IPS-15b (cell line): ENCODE results near the gene HARS1.
"Not testable (repeated sequence)": the region's sequence is repeated elsewhere in the genome, so short reads cannot be mapped to it uniquely, and the experiment has no call there.

Experiments
- H3K27me3 ChIP-seq: one replicate; pipeline ENCODE4 v1.6.1; 2013; ENCODE audit warnings: low read length; ENCODE audit not compliant: control insufficient read depth, insufficient read depth
- H3K36me3 ChIP-seq: one replicate; pipeline ENCODE4 v1.6.1; 2013; ENCODE audit warnings: low read length; ENCODE audit not compliant: control insufficient read depth, insufficient read depth
- H3K4me1 ChIP-seq: one replicate; pipeline ENCODE4 v1.6.1; 2013; ENCODE audit warnings: mild to moderate bottlenecking, low read length; ENCODE audit not compliant: control insufficient read depth, insufficient read depth
- H3K4me3 ChIP-seq: one replicate; pipeline ENCODE4 v1.5.1; 2013; ENCODE audit warnings: low read depth, low read length
- H3K9ac ChIP-seq: one replicate; pipeline ENCODE4 v1.6.1; 2013; ENCODE audit warnings: low read depth, mild to moderate bottlenecking, low read length
- H3K9me3 ChIP-seq: one replicate; pipeline ENCODE4 v1.6.1; 2013; ENCODE audit warnings: mild to moderate bottlenecking, low read length; ENCODE audit not compliant: control insufficient read depth, insufficient read depth

Gene HARS1

DNA sequence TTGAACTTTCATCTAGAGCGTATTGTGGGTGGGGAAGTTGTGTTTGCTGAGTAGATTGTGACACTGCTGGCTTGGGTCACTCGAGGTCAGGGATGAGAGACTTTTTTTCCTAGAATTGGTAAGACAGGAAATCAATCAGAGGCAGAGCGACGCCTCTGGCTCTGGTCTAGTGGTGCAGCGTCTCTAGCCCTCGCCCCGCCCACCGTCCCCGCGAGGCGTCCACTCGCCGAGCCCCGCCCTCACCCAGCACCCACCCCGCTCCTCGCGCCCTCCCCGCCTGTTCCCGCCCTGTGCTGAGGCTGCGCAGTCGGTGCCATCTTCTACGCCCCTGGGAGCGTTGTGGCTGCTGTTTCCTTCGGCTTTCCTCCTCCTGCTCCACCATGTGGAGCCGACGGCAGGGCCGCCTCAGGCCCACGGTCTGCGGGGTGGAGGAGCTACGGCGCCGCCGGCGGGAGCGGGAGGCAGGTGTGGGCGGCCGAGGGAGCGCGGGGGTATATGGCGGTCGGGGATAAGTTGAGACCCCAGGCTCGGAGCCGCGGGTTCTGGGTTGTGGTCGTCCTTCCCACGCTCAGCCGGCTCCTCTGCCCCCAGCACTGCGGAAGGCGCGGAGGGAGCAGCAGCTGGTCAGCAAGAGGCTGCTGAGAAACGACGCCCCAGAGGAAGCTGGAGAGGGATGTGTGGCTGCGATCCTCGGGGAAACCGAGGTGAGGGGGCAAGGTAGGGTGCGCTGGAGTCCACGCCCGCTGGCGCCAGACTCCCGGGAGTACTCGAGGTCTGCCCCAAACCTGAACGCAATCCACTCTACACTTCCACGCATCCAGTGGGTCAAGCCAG, 51.8 kb downstream of the HARS1 start, which contains the start of gene TMCO6:
TSS of gene TMCO6 (plus strand) at position 304 of the 834 bp plus-strand sequence. CDS start at position 381, 77 bp downstream.
- peaks cover 25% of the 10 kb centered on the region for H3K36me3 ChIP-seq
- H3K9me3 ChIP-seq = no peaks in the 10 kb centered on the region
- peak within 1 kb of the TSS; percentile 89 for H3K4me3 ChIP-seq
- H3K4me1 ChIP-seq = peaks cover 4% of the 10 kb centered on the region
- no peaks in the 10 kb centered on the region for H3K27me3 ChIP-seq
- H3K9ac ChIP-seq = peak within 1 kb of the TSS; percentile 80

DNA sequence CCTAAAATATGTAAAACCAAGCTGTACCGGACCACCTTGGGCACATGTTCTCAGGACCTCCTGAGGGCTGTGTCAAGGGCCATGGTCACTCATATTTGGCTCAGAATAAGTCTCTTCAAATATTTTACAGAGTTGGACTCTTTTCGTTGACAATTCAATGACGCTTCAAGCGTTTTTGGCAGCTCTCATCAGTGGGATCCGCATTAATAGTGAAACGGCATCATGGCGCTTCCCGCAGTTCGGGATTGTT, 52.3 kb downstream of the HARS1 start:
- Histone ChIP-seq H3K36me3 (peaks cover 20% of the 10 kb centered on the region), H3K4me3 (peak overlapping the region; percentile 89)
- H3K9me3 ChIP-seq, H3K9ac ChIP-seq, H3K27me3 ChIP-seq, H3K4me1 ChIP-seq: not testable (repeated sequence)

DNA sequence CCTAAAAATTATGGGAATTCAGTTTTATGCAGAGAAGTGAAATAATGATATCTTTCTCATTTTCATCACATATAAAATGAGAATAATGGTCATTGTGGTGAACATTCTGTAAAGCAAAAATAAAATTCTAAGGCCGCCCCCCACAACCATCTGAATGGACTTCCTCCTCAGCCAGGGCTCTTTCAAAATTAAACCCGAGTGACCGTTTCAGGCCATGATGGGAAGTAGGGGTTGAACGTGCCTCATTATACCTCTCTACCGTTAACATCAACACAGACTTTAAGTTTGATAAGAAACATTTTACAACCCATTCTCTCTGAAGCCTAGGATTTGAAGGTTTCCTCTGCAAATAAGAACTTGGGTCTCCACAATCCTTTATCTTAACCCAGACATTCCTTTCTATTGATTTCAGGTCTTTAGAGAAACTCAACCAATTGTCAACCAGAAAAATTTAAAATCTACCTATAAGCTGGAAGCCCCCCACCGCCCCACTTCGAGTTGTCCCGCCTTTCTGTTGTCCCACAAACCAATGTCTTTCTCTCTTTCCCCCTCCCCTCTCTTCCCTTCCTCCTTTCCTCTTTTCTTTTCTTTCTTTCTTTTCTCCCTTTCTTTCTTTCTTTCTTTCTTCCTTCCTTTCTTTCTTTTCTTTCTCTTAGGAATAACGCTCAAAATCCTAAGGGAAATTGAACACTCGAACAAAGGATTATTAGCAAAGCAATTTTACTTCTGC, 53.6 kb downstream of the HARS1 start:
- Histone ChIP-seq H3K27me3 (peaks cover 17% of the 10 kb centered on the region), H3K4me1 (peaks cover 4% of the 10 kb centered on the region), H3K9ac (no peak overlapping the region), H3K4me3 (no peak overlapping the region), H3K36me3 (peaks cover 10% of the 10 kb centered on the region), H3K9me3 (no peaks in the 10 kb centered on the region)

DNA sequence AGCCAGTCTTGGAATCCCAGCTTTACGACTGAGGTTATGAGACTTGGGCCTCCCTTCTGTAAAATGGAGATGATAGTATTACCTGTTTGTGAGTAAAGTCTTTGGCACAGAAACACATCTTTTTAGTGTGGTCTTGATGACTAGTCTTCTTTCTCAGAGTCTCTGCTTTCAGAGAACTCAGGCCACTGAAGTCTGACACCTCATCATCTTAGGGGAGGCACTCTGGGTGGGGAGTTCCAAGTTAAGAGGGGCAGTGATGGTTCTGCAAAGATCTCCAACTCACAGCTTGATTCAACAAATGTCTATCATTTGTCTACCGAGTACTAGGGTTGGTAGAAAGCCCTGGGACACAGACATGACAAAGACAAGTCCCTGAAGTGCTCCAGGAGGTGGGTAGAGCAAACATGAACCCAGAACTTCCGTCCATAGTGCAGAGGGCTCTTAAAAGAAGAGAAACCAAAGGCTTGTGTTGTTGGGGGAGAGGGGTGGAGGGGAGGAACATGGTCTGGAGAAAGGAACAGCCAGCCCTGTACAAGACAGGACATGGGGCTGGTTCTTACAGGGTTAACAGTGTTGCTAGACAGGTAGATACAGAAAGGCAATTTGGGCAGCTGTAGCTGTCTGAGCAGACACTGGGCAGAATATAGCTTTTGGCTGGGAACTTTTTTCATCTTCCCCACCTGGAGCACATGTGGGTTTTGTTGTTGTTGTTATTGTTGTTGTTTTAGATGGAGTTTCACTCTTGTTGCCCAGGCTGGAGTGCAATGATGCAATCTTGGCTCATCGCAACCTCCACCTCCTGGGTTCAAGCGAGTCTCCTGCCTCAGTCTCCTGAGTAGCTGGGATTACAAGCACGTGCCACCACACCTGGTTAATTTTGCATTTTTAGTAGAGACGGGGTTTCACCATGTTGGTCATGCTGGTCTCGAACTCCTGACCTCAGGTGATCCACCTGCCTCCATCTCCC, 55.6 kb downstream of the HARS1 start:
- no peak overlapping the region for H3K9ac ChIP-seq
- H3K27me3 ChIP-seq = peaks cover 36% of the 10 kb centered on the region
- H3K9me3 ChIP-seq = no peaks in the 10 kb centered on the region
- H3K36me3 ChIP-seq = no peaks in the 10 kb centered on the region
- peaks cover 4% of the 10 kb centered on the region for H3K4me1 ChIP-seq
- H3K4me3 ChIP-seq = no peak overlapping the region

DNA sequence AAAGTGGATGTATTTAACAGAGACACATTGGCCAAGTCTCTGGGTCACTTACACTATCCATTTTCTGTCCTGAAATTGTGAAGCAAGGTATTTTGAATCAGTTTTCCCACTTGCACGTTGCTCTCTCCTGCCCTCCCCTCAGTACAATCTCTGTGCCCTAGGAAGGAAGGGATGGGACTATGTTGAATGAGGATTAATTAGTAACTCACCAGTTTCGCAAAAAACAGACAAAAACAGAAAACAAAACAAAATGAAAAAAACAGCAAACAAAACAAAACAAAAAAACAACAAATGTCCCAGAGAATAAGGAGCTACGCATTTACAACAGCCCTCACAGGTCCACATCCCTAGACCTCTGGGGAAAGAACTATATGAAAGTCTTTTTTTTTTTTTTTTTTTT, 57.1 kb downstream of the HARS1 start:
- Histone ChIP-seq H3K36me3 (no peaks in the 10 kb centered on the region), H3K9me3 (no peaks in the 10 kb centered on the region), H3K4me3 (no peak overlapping the region), H3K9ac (no peak overlapping the region), H3K27me3 (peaks cover 41% of the 10 kb centered on the region), H3K4me1 (peaks cover 4% of the 10 kb centered on the region)

DNA sequence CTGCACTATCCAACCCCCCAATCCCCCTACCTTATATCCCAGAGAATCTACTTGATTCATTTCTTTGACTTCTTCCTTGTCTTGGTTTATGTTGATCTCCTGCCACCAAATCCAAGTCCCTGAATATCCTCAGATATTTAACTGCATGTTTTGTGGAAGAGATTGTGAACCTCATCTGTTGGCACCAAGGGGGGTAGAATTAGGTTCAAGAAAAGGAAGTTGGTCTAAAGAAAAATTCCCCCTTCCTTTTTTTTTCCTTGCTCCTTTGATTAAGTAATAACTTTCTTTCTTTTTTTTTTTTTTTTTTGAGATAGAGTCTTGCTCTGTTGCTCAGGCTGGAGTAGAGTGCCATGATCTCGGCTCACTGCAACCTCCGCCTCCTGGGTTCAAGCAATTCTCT, 57.7 kb downstream of the HARS1 start:
- Histone ChIP-seq H3K36me3 (no peaks in the 10 kb centered on the region), H3K27me3 (peaks cover 41% of the 10 kb centered on the region), H3K4me1 (no peaks in the 10 kb centered on the region), H3K9ac (no peak overlapping the region), H3K9me3 (no peaks in the 10 kb centered on the region), H3K4me3 (no peak overlapping the region)

DNA sequence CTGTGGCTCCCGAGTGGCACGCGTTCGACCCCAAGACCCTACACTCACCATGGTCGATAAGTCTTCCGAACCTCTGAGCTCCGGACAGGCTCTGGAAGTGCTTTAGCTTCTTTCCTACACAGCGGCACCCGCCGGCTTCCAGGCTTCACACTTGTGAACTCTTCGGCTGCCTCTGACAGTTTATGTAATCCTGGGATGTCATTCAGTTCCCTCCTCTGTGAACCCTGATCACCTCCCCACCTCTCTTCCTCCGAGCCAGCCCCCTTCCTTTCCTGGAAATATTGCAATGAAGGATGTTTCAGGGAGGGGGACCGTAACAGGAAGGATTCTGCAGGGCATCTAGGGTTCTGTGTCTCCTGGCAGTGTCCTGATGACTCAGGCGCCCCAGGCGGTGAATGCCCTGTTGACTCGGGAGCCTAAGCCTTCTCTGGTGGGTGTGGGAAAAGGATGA, 58.1 kb downstream of the HARS1 start, which contains the start of gene CD14:
TSS of gene CD14 (minus strand) at position 155 of the 451 bp plus-strand sequence. CDS start at position 51, 104 bp downstream.
- peak within 1 kb of the TSS; percentile 66 for H3K4me3 ChIP-seq
- H3K9ac ChIP-seq = peak within 1 kb of the TSS; percentile 54
- no peaks in the 10 kb centered on the region for H3K4me1 ChIP-seq
- peaks cover 41% of the 10 kb centered on the region for H3K27me3 ChIP-seq
- H3K9me3 ChIP-seq = peaks cover 2% of the 10 kb centered on the region
- H3K36me3 ChIP-seq = no peaks in the 10 kb centered on the region

DNA sequence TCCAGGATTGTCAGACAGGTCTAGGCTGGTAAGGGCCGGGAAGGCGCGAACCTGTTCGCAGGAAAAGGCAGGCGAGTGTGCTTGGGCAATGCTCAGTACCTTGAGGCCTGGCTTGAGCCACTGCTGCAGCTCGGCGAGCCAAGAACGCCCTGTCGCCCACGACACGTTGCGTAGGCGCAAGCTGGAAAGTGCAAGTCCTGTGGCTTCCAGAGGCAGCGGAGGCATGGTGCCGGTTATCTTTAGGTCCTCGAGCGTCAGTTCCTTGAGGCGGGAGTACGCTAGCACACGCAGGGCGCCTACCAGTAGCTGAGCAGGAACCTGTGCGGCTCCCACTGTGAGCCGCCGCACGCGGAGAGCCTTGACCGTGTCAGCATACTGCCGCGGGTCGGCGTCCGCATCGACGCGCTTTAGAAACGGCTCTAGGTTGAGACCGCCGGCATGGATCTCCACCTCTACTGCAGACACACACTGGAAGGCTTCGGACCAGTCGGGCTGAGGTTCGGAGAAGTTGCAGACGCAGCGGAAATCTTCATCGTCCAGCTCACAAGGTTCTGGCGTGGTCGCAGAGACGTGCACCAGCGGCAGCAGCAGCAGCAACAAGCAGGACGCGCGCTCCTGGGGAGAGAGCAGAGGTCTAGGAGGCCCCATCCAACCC, 58.7 kb downstream of the HARS1 start:
- peaks cover 4% of the 10 kb centered on the region for H3K9me3 ChIP-seq
- H3K4me1 ChIP-seq = no peaks in the 10 kb centered on the region
- peak overlapping the region; percentile 54 for H3K9ac ChIP-seq
- H3K4me3 ChIP-seq = peak overlapping the region; percentile 66
- H3K36me3 ChIP-seq = no peaks in the 10 kb centered on the region
- H3K27me3 ChIP-seq = peaks cover 41% of the 10 kb centered on the region

DNA sequence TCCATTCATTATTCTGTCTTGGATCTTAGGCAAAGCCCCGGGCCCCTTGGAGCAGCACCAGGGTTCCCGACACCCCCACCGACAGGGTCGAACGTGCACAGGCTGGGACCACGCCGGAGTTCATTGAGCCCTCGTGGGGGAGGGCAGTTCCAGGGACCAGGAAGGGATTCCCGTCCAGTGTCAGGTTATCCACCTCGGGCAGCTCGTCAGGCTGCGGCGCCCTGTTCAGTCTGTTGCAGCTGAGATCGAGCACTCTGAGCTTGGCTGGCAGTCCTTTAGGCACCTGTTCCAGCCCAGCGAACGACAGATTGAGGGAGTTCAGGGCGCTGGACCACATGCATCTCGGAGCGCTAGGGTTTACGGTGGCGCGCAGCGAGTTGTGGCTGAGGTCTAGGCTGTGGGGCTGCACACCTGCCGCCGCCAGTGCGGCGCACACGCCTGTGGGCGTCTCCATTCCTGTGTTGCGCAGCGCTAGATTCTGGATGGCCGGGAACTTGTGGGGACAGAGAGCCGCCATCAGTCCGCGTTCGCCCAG, 59.3 kb downstream of the HARS1 start:
- no peaks in the 10 kb centered on the region for H3K36me3 ChIP-seq
- peak overlapping the region; percentile 54 for H3K9ac ChIP-seq
- peaks cover 4% of the 10 kb centered on the region for H3K9me3 ChIP-seq
- peak overlapping the region; percentile 66 for H3K4me3 ChIP-seq
- no peaks in the 10 kb centered on the region for H3K4me1 ChIP-seq
- peaks cover 41% of the 10 kb centered on the region for H3K27me3 ChIP-seq

DNA sequence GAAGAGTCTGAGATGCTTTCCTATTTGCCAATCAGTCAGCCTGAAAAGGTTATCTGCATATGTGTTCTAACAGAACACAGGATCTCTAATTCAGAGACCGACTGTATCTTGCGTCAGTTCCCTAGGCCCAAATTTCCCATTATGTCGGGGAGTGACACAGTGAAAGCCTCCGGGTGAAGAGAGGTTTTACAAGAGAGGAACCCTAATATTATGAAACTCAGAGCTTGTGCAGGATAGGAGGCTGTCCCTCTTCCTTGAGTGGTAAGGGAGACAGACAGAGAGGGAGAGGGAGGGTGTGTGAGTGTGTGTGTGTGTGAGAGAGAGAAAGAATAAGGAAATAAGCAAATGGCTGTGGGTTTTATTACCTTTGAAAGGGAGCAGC, 60.1 kb downstream of the HARS1 start:
- Histone ChIP-seq H3K9ac (no peak overlapping the region), H3K27me3 (peaks cover 41% of the 10 kb centered on the region), H3K9me3 (peaks cover 4% of the 10 kb centered on the region), H3K4me3 (no peak overlapping the region), H3K36me3 (no peaks in the 10 kb centered on the region), H3K4me1 (no peaks in the 10 kb centered on the region)
